Measurements from ENCODE around the gene PTPRM.

PTPRM gene

DNA sequence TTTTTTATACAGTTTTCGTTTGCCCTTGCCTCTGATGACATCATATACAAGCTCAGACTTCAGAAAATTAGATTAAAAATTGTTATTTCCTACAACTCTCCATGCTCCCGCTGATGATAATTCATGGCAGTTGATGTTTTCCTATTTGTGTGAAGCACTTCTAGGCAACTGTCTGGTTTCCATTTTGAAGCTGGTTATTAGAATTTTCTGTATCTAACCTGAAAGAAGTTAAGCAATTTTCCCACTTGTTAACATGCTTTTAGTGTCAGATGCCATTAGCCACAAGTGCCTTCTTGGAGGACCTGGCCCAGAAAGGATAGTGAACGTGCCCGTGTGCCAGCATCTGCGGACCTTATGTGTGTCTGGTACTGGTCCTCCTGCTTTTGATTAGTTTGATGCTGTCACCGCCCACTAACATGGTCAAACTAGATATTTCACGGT lies 694.6 kb downstream of the PTPRM start:
- no peak for TF ChIP-seq SUZ12 (IDR thresholded peaks at IDR 0.05; ENCODE audit: extremely low read depth, insufficient read depth, insufficient read length)
- TF ChIP-seq YY1 (IDR thresholded peaks at IDR 0.05; ENCODE audit: insufficient read depth, insufficient read length): no peak
- TF ChIP-seq ZNF274 (IDR thresholded peaks at IDR 0.05; ENCODE audit: low read depth, low read length): no peak
- peaks cover 4% of the 10 kb centered on the region for H3K4me1 ChIP-seq (ENCODE audit: insufficient read depth, insufficient read length)
- H3K9me3 ChIP-seq (ENCODE audit: insufficient read depth, low read length): no peaks in the 10 kb centered on the region
- H3K36me3 ChIP-seq (ENCODE audit: insufficient read depth, insufficient read length, low read length): no peaks in the 10 kb centered on the region
- no peaks in the 10 kb centered on the region for H3K27me3 ChIP-seq (ENCODE audit: insufficient read depth, insufficient read length)
- H3K9ac ChIP-seq (ENCODE audit: insufficient read length, low read depth): no peak overlapping the region
- no peak for DNase-seq (ENCODE audit: low read depth, low spot score)
- H3K4me3 ChIP-seq (ENCODE audit: insufficient read length, low read depth): no peak overlapping the region

DNA sequence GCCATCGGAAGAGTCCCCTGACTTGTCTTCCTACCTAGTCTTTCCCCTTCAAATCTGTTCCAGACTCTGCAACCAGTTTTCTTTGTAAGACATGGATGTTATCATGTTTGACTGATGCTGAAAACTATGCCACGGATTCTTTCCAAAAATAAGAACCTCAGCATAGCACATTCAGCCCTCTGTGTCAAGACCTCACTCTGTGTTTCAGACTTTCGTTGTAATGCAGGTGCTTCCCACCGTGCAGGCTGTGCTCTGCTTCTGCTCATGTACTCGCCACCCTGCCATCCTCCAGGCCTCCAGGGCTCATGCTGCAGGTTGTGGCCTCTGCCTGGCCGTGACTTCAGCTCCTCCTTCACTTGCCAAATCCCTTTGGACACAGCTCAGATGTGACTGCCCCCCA lies 695.1 kb downstream of the PTPRM start:
- TF ChIP-seq YY1 (IDR thresholded peaks at IDR 0.05; ENCODE audit: insufficient read depth, insufficient read length): no peak
- TF ChIP-seq ZNF274 (IDR thresholded peaks at IDR 0.05; ENCODE audit: low read depth, low read length): no peak
- no peak for TF ChIP-seq SUZ12 (IDR thresholded peaks at IDR 0.05; ENCODE audit: extremely low read depth, insufficient read depth, insufficient read length)
- H3K4me1 ChIP-seq (ENCODE audit: insufficient read depth, insufficient read length): peaks cover 4% of the 10 kb centered on the region

GRCh38 chr18:8264116-8264515 lies 697.0 kb downstream of the PTPRM start:
- Histone ChIP-seq H3K36me3 (ENCODE audit: insufficient read depth, insufficient read length, low read length) (no peaks in the 10 kb centered on the region), H3K4me1 (ENCODE audit: insufficient read depth, insufficient read length) (peaks cover 4% of the 10 kb centered on the region), H3K9ac (ENCODE audit: insufficient read length, low read depth) (no peak overlapping the region), H3K27me3 (ENCODE audit: insufficient read depth, insufficient read length) (no peaks in the 10 kb centered on the region), H3K9me3 (ENCODE audit: insufficient read depth, low read length) (no peaks in the 10 kb centered on the region), H3K4me3 (ENCODE audit: insufficient read length, low read depth) (no peak overlapping the region)
- DNase-seq (ENCODE audit: low read depth, low spot score): no peak
- TF ChIP-seq YY1 (IDR thresholded peaks at IDR 0.05; ENCODE audit: insufficient read depth, insufficient read length) (no peak), ZNF274 (IDR thresholded peaks at IDR 0.05; ENCODE audit: low read depth, low read length) (no peak), SUZ12 (IDR thresholded peaks at IDR 0.05; ENCODE audit: extremely low read depth, insufficient read depth, insufficient read length) (no peak)

More for the DNA sequence above, 695.1 kb downstream of the PTPRM start:
- Histone ChIP-seq H3K9ac (ENCODE audit: insufficient read length, low read depth) (no peak overlapping the region), H3K4me3 (ENCODE audit: insufficient read length, low read depth) (no peak overlapping the region), H3K36me3 (ENCODE audit: insufficient read depth, insufficient read length, low read length) (no peaks in the 10 kb centered on the region), H3K27me3 (ENCODE audit: insufficient read depth, insufficient read length) (no peaks in the 10 kb centered on the region), H3K9me3 (ENCODE audit: insufficient read depth, low read length) (no peaks in the 10 kb centered on the region)
- DNase-seq (ENCODE audit: low read depth, low spot score): no peak

- DNase-seq (ENCODE audit: low read depth, low spot score): no peak
- H3K4me1 ChIP-seq (ENCODE audit: insufficient read depth, insufficient read length): peaks cover 4% of the 10 kb centered on the region
Observed at GRCh38 chr18:8264861-8265411, 697.8 kb downstream of the PTPRM start.

GRCh38 chr18:8272254-8272653 lies 705.1 kb downstream of the PTPRM start:
- TF ChIP-seq YY1 (IDR thresholded peaks at IDR 0.05; ENCODE audit: insufficient read depth, insufficient read length): no peak
- TF ChIP-seq ZNF274 (IDR thresholded peaks at IDR 0.05; ENCODE audit: low read depth, low read length): no peak
- no peak for TF ChIP-seq SUZ12 (IDR thresholded peaks at IDR 0.05; ENCODE audit: extremely low read depth, insufficient read depth, insufficient read length)
- Histone ChIP-seq H3K36me3 (ENCODE audit: insufficient read depth, insufficient read length, low read length) (no peaks in the 10 kb centered on the region), H3K4me1 (ENCODE audit: insufficient read depth, insufficient read length) (no peaks in the 10 kb centered on the region), H3K27me3 (ENCODE audit: insufficient read depth, insufficient read length) (no peaks in the 10 kb centered on the region), H3K9me3 (ENCODE audit: insufficient read depth, low read length) (no peaks in the 10 kb centered on the region), H3K4me3 (ENCODE audit: insufficient read length, low read depth) (no peak overlapping the region), H3K9ac (ENCODE audit: insufficient read length, low read depth) (no peak overlapping the region)
- DNase-seq (ENCODE audit: low read depth, low spot score): no peak

More at GRCh38 chr18:8264861-8265411, 697.8 kb downstream of the PTPRM start:
- TF ChIP-seq SUZ12 (IDR thresholded peaks at IDR 0.05; ENCODE audit: extremely low read depth, insufficient read depth, insufficient read length) (no peak), YY1 (IDR thresholded peaks at IDR 0.05; ENCODE audit: insufficient read depth, insufficient read length) (no peak), ZNF274 (IDR thresholded peaks at IDR 0.05; ENCODE audit: low read depth, low read length) (no peak)
- Histone ChIP-seq H3K9me3 (ENCODE audit: insufficient read depth, low read length) (no peaks in the 10 kb centered on the region), H3K27me3 (ENCODE audit: insufficient read depth, insufficient read length) (no peaks in the 10 kb centered on the region), H3K4me3 (ENCODE audit: insufficient read length, low read depth) (no peak overlapping the region), H3K36me3 (ENCODE audit: insufficient read depth, insufficient read length, low read length) (no peaks in the 10 kb centered on the region), H3K9ac (ENCODE audit: insufficient read length, low read depth) (no peak overlapping the region)

GRCh38 chr18:8274370-8274769 lies 707.3 kb downstream of the PTPRM start:
- Histone ChIP-seq H3K36me3 (ENCODE audit: insufficient read depth, insufficient read length, low read length) (no peaks in the 10 kb centered on the region), H3K9ac (ENCODE audit: insufficient read length, low read depth) (no peak overlapping the region)
- TF ChIP-seq ZNF274 (IDR thresholded peaks at IDR 0.05; ENCODE audit: low read depth, low read length) (no peak), SUZ12 (IDR thresholded peaks at IDR 0.05; ENCODE audit: extremely low read depth, insufficient read depth, insufficient read length) (no peak), YY1 (IDR thresholded peaks at IDR 0.05; ENCODE audit: insufficient read depth, insufficient read length) (no peak)

DNA sequence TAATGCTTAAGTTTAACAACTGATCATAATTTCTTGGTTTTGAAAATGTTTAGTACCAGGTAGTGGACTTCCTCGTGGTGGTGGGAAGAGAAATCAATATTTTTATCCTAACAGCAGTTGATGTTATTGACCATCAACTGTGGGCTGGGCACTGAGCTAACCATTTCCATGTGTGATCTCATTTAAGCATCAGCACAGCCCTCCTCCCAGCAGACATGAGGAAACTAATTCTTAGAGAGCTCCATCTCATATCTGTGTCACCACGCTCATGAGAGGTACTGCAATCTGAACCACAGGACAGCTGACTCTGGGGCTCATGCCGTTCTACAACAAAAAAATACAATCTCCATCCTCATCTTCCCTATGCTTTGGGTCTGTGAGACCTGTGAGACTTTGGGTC lies 709.3 kb downstream of the PTPRM start:
- no peaks in the 10 kb centered on the region for H3K4me1 ChIP-seq (ENCODE audit: insufficient read depth, insufficient read length)
- no peak overlapping the region for H3K9ac ChIP-seq (ENCODE audit: insufficient read length, low read depth)
- H3K9me3 ChIP-seq (ENCODE audit: insufficient read depth, low read length): no peaks in the 10 kb centered on the region

More at GRCh38 chr18:8274370-8274769, 707.3 kb downstream of the PTPRM start:
- Histone ChIP-seq H3K27me3 (ENCODE audit: insufficient read depth, insufficient read length) (no peaks in the 10 kb centered on the region), H3K9me3 (ENCODE audit: insufficient read depth, low read length) (no peaks in the 10 kb centered on the region), H3K4me1 (ENCODE audit: insufficient read depth, insufficient read length) (no peaks in the 10 kb centered on the region), H3K4me3 (ENCODE audit: insufficient read length, low read depth) (no peak overlapping the region)
- no peak for DNase-seq (ENCODE audit: low read depth, low spot score)

More for the DNA sequence above, 709.3 kb downstream of the PTPRM start:
- no peaks in the 10 kb centered on the region for H3K36me3 ChIP-seq (ENCODE audit: insufficient read depth, insufficient read length, low read length)
- no peak for DNase-seq (ENCODE audit: low read depth, low spot score)
- TF ChIP-seq YY1 (IDR thresholded peaks at IDR 0.05; ENCODE audit: insufficient read depth, insufficient read length) (no peak), ZNF274 (IDR thresholded peaks at IDR 0.05; ENCODE audit: low read depth, low read length) (no peak), SUZ12 (IDR thresholded peaks at IDR 0.05; ENCODE audit: extremely low read depth, insufficient read depth, insufficient read length) (no peak)
- no peak overlapping the region for H3K4me3 ChIP-seq (ENCODE audit: insufficient read length, low read depth)
- no peaks in the 10 kb centered on the region for H3K27me3 ChIP-seq (ENCODE audit: insufficient read depth, insufficient read length)
